ENCODE data around the gene FXN.

DNA sequence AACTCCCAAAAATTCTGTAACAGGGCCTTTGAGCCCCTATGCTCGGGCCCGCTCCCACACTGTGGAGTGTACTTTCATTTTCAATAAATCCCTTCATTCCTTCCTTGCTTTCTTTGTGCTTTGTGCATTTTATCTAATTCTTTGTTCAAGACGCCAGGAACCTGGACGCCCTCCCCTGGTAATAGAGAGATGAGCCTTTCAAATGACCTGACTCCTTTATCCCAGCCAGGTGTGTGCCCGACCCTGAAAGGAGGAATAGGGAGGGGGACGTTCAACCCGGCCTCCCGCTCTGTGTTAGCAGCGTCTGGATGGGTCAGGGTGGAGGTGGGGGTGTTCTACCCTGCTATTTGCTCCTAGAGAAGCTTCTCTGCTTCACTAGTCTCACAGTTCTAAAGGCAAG is 53.9 kb downstream of the FXN start:
- TF ChIP-seq, protein P1, sequence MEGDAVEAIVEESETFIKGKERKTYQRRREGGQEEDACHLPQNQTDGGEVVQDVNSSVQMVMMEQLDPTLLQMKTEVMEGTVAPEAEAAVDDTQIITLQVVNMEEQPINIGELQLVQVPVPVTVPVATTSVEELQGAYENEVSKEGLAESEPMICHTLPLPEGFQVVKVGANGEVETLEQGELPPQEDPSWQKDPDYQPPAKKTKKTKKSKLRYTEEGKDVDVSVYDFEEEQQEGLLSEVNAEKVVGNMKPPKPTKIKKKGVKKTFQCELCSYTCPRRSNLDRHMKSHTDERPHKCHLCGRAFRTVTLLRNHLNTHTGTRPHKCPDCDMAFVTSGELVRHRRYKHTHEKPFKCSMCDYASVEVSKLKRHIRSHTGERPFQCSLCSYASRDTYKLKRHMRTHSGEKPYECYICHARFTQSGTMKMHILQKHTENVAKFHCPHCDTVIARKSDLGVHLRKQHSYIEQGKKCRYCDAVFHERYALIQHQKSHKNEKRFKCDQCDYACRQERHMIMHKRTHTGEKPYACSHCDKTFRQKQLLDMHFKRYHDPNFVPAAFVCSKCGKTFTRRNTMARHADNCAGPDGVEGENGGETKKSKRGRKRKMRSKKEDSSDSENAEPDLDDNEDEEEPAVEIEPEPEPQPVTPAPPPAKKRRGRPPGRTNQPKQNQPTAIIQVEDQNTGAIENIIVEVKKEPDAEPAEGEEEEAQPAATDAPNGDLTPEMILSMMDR (IDR thresholded peaks at IDR 0.05): no peak
- no peak for TF ChIP-seq EZH2 (IDR thresholded peaks at IDR 0.05; ENCODE audit: borderline replicate concordance, insufficient read depth, low read depth, low read length, poor library complexity, severe bottlenecking)

Measured in B cell (primary cell).